Measurements from ENCODE around the gene RPL13. TPM values are rescaled to one million over a fixed set of nuclear protein-coding genes. Genes with fewer than 3 reads are reported as not detected.

The RPL13 gene
- total RNA-seq, 1 experiment from 2014 or later = 1,779 TPM

DNA sequence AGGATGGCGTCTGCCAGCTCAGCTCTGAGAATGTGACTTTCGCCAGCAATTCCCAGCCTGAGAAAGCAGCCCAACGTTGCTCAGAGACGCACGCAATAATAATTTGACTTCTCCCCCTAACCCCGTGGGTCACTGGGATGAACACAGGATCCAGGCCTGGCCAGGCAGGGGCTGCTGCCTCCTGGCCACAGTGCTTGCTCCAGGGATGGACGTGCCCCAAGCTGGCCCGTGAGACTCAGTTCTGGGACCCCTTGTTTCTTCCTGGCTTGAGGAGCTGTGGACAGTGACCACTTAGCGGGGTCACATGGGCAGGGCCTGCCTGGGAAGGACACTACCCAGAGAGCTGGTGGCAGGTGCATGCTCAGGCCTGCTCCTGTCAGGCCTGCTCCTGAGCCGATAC is 39.4 kb downstream of the RPL13 start:
- H3K27ac Mint-ChIP-seq (ENCODE audit: unreplicated experiment) = no peak overlapping the region
- H3K4me1 Mint-ChIP-seq (ENCODE audit: low read depth, unreplicated experiment) = peaks cover 14% of the 10 kb centered on the region
- CTCF ChIA-PET = interaction anchor here (0.6 to 1.0 kb wide), 2 partner anchors 19 to 41 kb away, joined by 3 to 5 read pairs; no protein-coding TSS in a partner anchor
- H3K36me3 Mint-ChIP-seq (ENCODE audit: insufficient read depth, unreplicated experiment) = peaks cover 10% of the 10 kb centered on the region
- no TSS peak for BruUV-seq (replicated peaks)
- no peak overlapping the region for H3K4me3 Mint-ChIP-seq (ENCODE audit: low read depth, unreplicated experiment)
- intact Hi-C loops (cut with micrococcal nuclease; ENCODE audit: unreplicated experiment) = no loop called here
- DNase-seq = no peak
- no peaks in the 10 kb centered on the region for H3K27me3 Mint-ChIP-seq (ENCODE audit: unreplicated experiment)
- TF ChIP-seq, protein P1, sequence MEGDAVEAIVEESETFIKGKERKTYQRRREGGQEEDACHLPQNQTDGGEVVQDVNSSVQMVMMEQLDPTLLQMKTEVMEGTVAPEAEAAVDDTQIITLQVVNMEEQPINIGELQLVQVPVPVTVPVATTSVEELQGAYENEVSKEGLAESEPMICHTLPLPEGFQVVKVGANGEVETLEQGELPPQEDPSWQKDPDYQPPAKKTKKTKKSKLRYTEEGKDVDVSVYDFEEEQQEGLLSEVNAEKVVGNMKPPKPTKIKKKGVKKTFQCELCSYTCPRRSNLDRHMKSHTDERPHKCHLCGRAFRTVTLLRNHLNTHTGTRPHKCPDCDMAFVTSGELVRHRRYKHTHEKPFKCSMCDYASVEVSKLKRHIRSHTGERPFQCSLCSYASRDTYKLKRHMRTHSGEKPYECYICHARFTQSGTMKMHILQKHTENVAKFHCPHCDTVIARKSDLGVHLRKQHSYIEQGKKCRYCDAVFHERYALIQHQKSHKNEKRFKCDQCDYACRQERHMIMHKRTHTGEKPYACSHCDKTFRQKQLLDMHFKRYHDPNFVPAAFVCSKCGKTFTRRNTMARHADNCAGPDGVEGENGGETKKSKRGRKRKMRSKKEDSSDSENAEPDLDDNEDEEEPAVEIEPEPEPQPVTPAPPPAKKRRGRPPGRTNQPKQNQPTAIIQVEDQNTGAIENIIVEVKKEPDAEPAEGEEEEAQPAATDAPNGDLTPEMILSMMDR (IDR thresholded peaks at IDR 0.05; ENCODE audit: unreplicated experiment) = no peak
- H3K9me3 Mint-ChIP-seq (ENCODE audit: low read depth, unreplicated experiment) = no peaks in the 10 kb centered on the region

DNA sequence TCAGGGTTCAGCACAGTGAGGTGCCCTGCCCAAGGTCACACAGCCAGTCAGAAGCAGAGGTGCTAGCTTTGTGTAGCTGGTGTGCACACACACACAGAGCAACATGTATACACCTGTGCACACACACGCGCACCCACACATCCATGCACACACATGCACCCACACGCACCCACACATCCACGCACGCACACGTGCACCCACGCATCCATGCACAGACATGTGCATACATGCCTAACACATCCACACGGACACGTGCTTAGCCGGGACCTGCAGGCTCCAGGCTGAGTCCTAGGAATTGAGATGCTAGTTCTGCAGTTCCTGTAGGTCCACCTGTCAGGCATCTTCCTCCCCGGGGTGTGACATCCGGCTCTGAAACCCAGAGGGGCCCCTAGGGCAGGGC is 39.9 kb downstream of the RPL13 start:
- Mint-ChIP-seq H3K9me3 (ENCODE audit: low read depth, unreplicated experiment) (no peaks in the 10 kb centered on the region), H3K27me3 (ENCODE audit: unreplicated experiment) (no peaks in the 10 kb centered on the region), H3K4me3 (ENCODE audit: low read depth, unreplicated experiment) (no peak overlapping the region), H3K36me3 (ENCODE audit: insufficient read depth, unreplicated experiment) (peaks cover 10% of the 10 kb centered on the region), H3K4me1 (ENCODE audit: low read depth, unreplicated experiment) (peaks cover 14% of the 10 kb centered on the region), H3K27ac (ENCODE audit: unreplicated experiment) (no peak overlapping the region)
- no TSS peak for BruUV-seq (replicated peaks)
- intact Hi-C loops (cut with micrococcal nuclease; ENCODE audit: unreplicated experiment) = no loop called here
- DNase-seq = no peak
- TF ChIP-seq, protein P1 (IDR thresholded peaks at IDR 0.05; ENCODE audit: unreplicated experiment) = no peak
- CTCF ChIA-PET = interaction anchor here (0.6 kb wide), 1 partner anchor 19 kb away, joined by 5 read pairs; no protein-coding TSS in a partner anchor

DNA sequence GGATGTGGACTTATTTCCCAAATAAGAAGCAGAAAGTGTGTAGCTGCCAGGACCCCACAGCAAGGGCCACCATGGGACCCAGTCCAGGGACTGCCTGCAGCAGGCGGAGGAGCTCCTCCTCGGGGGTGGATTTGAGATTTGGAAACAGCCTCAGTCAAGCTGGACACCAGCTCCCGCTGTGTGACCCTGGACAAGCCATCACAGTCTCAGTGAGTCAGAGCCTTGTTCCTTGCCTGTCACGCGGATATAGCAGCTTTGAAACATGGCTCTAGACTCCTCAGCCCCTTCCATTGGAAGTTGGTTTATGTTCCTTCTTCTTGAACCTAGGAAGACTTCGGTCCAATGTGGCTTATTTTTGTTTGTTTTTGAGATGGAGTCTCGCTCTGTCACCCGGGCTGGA is 40.5 kb downstream of the RPL13 start:
- TF ChIP-seq, protein P1 (IDR thresholded peaks at IDR 0.05; ENCODE audit: unreplicated experiment) = no peak
- Mint-ChIP-seq H3K4me1 (ENCODE audit: low read depth, unreplicated experiment) (peaks cover 14% of the 10 kb centered on the region), H3K27me3 (ENCODE audit: unreplicated experiment) (no peaks in the 10 kb centered on the region), H3K9me3 (ENCODE audit: low read depth, unreplicated experiment) (no peaks in the 10 kb centered on the region), H3K36me3 (ENCODE audit: insufficient read depth, unreplicated experiment) (peaks cover 10% of the 10 kb centered on the region), H3K27ac (ENCODE audit: unreplicated experiment) (no peak overlapping the region), H3K4me3 (ENCODE audit: low read depth, unreplicated experiment) (no peak overlapping the region)
- intact Hi-C loops (cut with micrococcal nuclease; ENCODE audit: unreplicated experiment) = no loop called here
- CTCF ChIA-PET = interaction anchor here (0.6 kb wide), 1 partner anchor 10 kb away, joined by 8 read pairs; no protein-coding TSS in a partner anchor
- no TSS peak for BruUV-seq (replicated peaks)
- no peak for DNase-seq

- CTCF ChIA-PET = interaction anchor here (0.6 to 1.6 kb wide), 7 partner anchors 14 to 98 kb away, joined by 3 to 5 read pairs (median 4); no protein-coding TSS in a partner anchor
- H3K27ac Mint-ChIP-seq (ENCODE audit: unreplicated experiment) = no peak overlapping the region
Measured at GRCh38 chr16:89601906-89602272, 41.4 kb downstream of the RPL13 start.

More at GRCh38 chr16:89601906-89602272, 41.4 kb downstream of the RPL13 start:
- peaks cover 5% of the 10 kb centered on the region for H3K36me3 Mint-ChIP-seq (ENCODE audit: insufficient read depth, unreplicated experiment)
- DNase-seq = no peak
- no peaks in the 10 kb centered on the region for H3K9me3 Mint-ChIP-seq (ENCODE audit: low read depth, unreplicated experiment)
- peaks cover 14% of the 10 kb centered on the region for H3K4me1 Mint-ChIP-seq (ENCODE audit: low read depth, unreplicated experiment)
- H3K4me3 Mint-ChIP-seq (ENCODE audit: low read depth, unreplicated experiment) = peak overlapping the region; percentile 45
- BruUV-seq (replicated peaks) = no TSS peak
- intact Hi-C loops (cut with micrococcal nuclease; ENCODE audit: unreplicated experiment) = no loop called here
- H3K27me3 Mint-ChIP-seq (ENCODE audit: unreplicated experiment) = no peaks in the 10 kb centered on the region
- TF ChIP-seq, protein P1 (IDR thresholded peaks at IDR 0.05; ENCODE audit: unreplicated experiment) = no peak

Measured in Calu3 (cell line).